Measurements from ENCODE around the gene CCDC181. TPM values are rescaled to one million over a fixed set of nuclear protein-coding genes. Genes with fewer than 3 reads are reported as not detected.

The CCDC181 gene
- total and polyA plus RNA-seq, 2 donors (not counting 1 experiment from before 2014, with no cell fraction given) = not detected

- H3K4me2 ChIP-seq (replicated peaks; ENCODE audit: low read depth, low read length, poor library complexity, severe bottlenecking) = no peak overlapping the region
- H3K4me3 ChIP-seq (ENCODE audit: control extremely low read depth in 1 of 5, extremely low read depth in 1 of 5, insufficient read depth in 1 of 5, low read depth in 2 of 5, low read length in 4 of 5) = no peak overlapping the region
- POLR2A ChIA-PET = no interaction called here
- H3K79me2 ChIP-seq (ENCODE audit: control insufficient read depth, insufficient read depth, low read length) = no peaks in the 10 kb centered on the region
- TF ChIP-seq CTCF (IDR thresholded peaks at IDR 0.05) = no peak
- TF ChIP-seq EZH2 (IDR thresholded peaks at IDR 0.05; ENCODE audit: borderline replicate concordance, insufficient read depth, low read depth, low read length, poor library complexity, severe bottlenecking) = no peak
- WGBS (ENCODE audit: insufficient coverage) = 83% methylated on average over 1 of the region's 1 CpG
- peaks cover 8% of the 10 kb centered on the region for H3K4me1 Mint-ChIP-seq
- no peak overlapping the region for H3K27ac ChIP-seq (ENCODE audit: low read length in 2 of 2)
- H3K9ac ChIP-seq (ENCODE audit: low read length) = no peak overlapping the region
- H2AFZ ChIP-seq (ENCODE audit: insufficient read depth, low read depth, low read length, poor library complexity, severe bottlenecking) = no peak overlapping the region
- H3K36me3 ChIP-seq (replicated peaks in 1 of 2; ENCODE audit: control extremely low read depth in 1 of 2, control insufficient read depth in 1 of 2, extremely low read depth in 1 of 2, insufficient read depth in 2 of 2, low read length in 1 of 2) = no peaks in the 10 kb centered on the region
- no peak for ATAC-seq (ENCODE audit: low read depth)
- H3K27ac Mint-ChIP-seq = no peak overlapping the region
- CTCF ChIA-PET = interaction anchor here (1.7 to 11.9 kb wide), 2 partner anchors 738 to 1002 kb away, joined by 5 to 257 read pairs; no protein-coding TSS in a partner anchor
- DNase-seq = no peak
- no peaks in the 10 kb centered on the region for H3K27me3 ChIP-seq (replicated peaks in 1 of 4; ENCODE audit: control extremely low read depth in 1 of 4, control insufficient read depth in 3 of 4, insufficient read depth in 4 of 4, low read length in 3 of 4)
- no peaks in the 10 kb centered on the region for H3K9me3 Mint-ChIP-seq (ENCODE audit: insufficient read depth)
- no peaks in the 10 kb centered on the region for H3K27me3 Mint-ChIP-seq
- no peak overlapping the region for H3K4me3 Mint-ChIP-seq
- no peaks in the 10 kb centered on the region for H4K20me1 ChIP-seq (ENCODE audit: control insufficient read depth, insufficient read depth, low read length, poor library complexity, severe bottlenecking)
- intact Hi-C loops (cut with micrococcal nuclease) = no loop called here
- H3K9me3 ChIP-seq (ENCODE audit: control extremely low read depth in 1 of 3, control insufficient read depth in 2 of 3, insufficient read depth in 1 of 3, low read length in 2 of 3) = peaks cover 0 to 9% (median 0%) of the 10 kb centered on the region in 3 donors
- H3K4me1 ChIP-seq (ENCODE audit: control insufficient read depth in 2 of 2, insufficient read depth in 2 of 2, low read length in 2 of 2) = no peaks in the 10 kb centered on the region
These were observed 81.8 kb downstream of the CCDC181 start for GRCh38 chr1:169345511-169345910.

Small RNAs within 50 kb of the gene (small RNA-seq; reads per million reads assigned to genes)
- not detected for gene AL021068.2 (ENCODE audit: insufficient read length, low read depth, low replicate concordance)

Other genes starting within 250 kb of the CCDC181 start
- 13.1 and 14.3 TPM in 2 replicates for gene NME7, start 59.7 kb downstream of the CCDC181 start, total RNA-seq
- gene NME7, start 59.7 kb downstream of the CCDC181 start, polyA plus RNA-seq = 3.3 and 8.7 TPM in 2 replicates
- 20.1 and 21.3 TPM in 2 replicates for gene BLZF1, start 59.3 kb downstream of the CCDC181 start, total RNA-seq
- 5.9 and 8.4 TPM in 2 replicates for gene BLZF1, start 59.3 kb downstream of the CCDC181 start, polyA plus RNA-seq
- gene SLC19A2, start 58.5 kb upstream of the CCDC181 start, total RNA-seq = 3.9 TPM in 2 replicates
- 1.5 and 4.2 TPM in 2 replicates for gene SLC19A2, start 58.5 kb upstream of the CCDC181 start, polyA plus RNA-seq
- 0.15 and 0.27 TPM in 2 replicates for gene F5, start 159.0 kb upstream of the CCDC181 start, total RNA-seq
- 0.01 and 0.06 TPM in 2 replicates for gene F5, start 159.0 kb upstream of the CCDC181 start, polyA plus RNA-seq
- gene SELP, start 202.7 kb upstream of the CCDC181 start, total RNA-seq = 0.87 and 0.99 TPM in 2 replicates
- gene SELP, start 202.7 kb upstream of the CCDC181 start, polyA plus RNA-seq = 1.9 and 2.7 TPM in 2 replicates

Measured in B cell (primary cell).